ENCODE measurements around the gene RFPL4AL1. TPM values are rescaled to one million over a fixed set of nuclear protein-coding genes. Genes with fewer than 3 reads are reported as not detected.
A peak's percentile ranks its signal among the peaks of the same experiment; 100 is the strongest.
"Not testable (repeated sequence)": the region's sequence is repeated elsewhere in the genome, so short reads cannot be mapped to it uniquely, and the experiment has no call there.

The RFPL4AL1 gene
- polyA plus RNA-seq (ENCODE audit: insufficient read length in 4 of 4): not detected

DNA sequence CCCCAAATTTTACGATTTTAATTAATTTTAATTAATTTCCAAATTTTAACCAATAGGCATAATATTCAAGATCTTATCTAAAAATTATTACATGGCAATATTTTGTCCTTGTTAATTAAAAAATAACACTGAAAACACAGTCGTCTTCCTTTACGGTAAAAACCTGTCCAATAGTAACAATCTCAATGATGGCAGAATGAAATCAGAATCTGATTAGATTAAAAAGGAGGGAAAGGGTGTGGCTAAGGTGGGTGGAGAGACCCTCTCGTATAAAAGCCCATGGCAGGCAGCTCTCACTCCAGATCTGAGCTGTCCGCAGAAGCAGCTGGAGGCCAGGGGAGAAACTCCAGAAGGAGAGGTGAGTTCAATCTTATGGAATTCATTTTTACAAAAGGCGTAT is at the start of gene RFPL4AL1:
RFPL4AL1 (plus strand) TSS at position 301 of the 400 bp plus-strand sequence. CDS start 2,687 bp downstream, outside the sequence.
- not testable (repeated sequence) for DNase-seq (ENCODE audit: low read depth in 4 of 4, low spot score in 2 of 4)

DNA sequence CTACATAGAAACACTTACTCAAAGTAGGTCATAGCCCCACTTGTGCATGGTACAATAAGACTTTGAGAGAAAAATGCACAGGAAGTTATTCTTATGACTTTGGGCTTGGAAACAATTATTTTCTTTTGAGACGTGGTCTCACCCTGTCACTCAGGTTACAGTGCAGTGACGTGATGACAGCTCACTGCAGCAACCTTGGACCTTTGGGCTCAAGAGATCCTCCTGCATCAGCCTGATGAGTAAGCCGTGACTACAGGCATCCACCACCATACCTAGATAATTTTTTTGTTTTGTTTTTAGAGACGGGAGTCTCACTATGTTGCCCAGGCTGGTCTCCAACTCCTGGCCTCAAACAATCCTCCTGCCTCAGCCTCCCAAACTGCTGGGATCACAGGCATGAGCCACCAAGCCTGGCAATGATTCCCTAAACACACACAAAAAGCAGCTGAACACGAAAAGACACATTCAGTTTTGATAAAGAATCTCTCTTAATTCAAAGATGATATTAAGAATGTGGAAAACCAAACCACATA is 48.6 kb upstream of the RFPL4AL1 start:
- DNase-seq (ENCODE audit: low read depth in 4 of 4, low spot score in 2 of 4): no peak

DNA sequence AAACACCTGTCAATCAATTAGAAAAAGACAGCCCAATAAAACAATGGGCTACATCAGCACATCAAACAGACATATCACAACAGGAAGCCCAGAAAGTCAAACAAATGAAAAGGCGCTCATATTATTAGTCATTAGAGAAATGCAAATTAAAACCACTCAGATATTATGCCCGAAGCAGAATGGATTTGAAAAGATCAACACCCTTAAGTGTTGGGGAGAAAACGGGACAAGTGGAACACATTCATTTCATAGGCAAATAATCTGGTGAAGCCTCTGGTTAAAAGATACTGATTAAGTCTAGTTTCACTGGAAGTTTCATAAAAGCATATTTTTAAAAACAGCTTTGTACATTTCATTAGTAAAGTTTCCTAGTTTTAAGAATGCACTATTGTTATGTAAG is 48.1 kb upstream of the RFPL4AL1 start:
- DNase-seq (ENCODE audit: low read depth in 4 of 4, low spot score in 2 of 4): no peak

DNA sequence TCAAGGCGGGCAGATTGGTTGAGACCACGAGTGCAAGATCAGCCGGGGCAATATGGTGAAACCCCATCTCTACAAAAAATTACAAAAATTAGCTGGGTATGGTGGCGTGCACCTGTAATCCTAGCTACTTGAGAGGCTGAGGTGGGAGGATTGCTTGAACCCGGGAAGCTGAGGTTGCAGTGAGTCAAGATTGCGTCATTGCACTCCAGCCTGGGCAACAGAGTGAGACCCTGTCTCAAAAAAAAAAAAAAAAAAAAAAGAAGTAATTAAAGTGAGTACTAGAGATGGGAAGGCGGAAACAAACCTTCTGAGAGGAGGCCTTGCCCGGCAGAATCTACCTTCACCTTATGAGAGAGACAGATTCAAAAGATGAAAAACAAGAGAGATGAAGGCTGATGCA is 45.4 kb upstream of the RFPL4AL1 start:
- no peak for DNase-seq (ENCODE audit: low read depth in 4 of 4, low spot score in 2 of 4)

DNA sequence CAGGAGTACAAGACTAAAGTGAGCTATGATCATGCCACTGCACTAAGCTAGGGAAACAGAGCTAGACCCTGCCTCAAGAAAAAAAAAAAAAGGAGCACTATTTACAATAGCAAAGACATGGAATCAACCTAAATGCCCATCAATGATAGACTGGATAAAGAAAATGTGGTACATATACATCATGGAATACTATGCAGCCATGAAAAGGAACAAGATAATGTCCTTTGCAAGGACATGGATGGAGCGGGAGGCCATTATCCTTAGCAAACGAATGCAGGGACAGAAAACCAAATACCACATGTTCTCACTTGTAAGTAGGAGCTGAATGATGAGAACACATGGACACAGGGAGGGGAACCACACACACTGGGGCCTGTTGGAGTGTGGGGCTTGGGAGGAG is 38.5 kb upstream of the RFPL4AL1 start:
- DNase-seq (ENCODE audit: low read depth in 4 of 4, low spot score in 2 of 4): not testable (repeated sequence)

DNA sequence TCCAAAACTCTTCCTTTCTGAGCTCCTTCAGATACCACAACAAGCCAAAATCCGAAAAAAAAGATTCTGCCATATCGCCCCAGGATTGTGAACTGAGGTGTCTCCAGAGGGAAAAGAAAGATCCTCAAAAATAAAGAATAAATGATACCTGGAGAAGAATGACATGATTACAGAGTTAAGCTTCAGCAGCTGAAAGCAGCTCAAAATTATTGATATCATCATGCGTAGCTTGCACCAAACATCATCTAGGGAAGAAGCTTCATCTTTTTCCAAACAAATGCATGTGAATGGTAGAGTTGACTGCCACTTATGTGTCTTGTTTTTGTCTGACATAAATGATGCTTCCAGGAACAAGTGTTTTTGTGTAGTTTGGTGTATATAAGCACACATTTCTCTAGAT is 30.6 kb upstream of the RFPL4AL1 start, which contains the start of gene NLRP9:
NLRP9 (minus strand) TSS at position 101 of the 400 bp plus-strand sequence; CDS start at position 73, 28 bp downstream.
- no peak for DNase-seq (ENCODE audit: low read depth in 4 of 4, low spot score in 2 of 4)

DNA sequence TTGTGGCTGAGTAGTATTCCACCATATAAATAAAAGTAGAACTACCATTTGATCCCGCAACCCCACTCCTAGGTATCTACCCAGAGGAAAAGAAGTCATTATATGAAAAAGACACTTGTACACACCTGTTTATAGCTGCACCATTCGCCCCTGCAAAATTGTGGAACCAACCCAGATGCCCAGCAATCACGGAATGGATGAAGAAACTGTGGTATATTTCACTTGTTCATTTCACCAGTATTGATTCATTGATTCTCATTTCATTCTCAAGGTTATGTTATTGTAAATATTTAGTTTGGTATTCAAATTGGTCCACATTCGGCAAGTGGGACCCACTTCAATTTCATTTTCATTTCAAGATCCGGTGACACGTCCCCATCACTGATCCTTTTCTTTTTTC is 18.2 kb upstream of the RFPL4AL1 start:
- no peak for DNase-seq (ENCODE audit: low read depth in 4 of 4, low spot score in 2 of 4)

DNA sequence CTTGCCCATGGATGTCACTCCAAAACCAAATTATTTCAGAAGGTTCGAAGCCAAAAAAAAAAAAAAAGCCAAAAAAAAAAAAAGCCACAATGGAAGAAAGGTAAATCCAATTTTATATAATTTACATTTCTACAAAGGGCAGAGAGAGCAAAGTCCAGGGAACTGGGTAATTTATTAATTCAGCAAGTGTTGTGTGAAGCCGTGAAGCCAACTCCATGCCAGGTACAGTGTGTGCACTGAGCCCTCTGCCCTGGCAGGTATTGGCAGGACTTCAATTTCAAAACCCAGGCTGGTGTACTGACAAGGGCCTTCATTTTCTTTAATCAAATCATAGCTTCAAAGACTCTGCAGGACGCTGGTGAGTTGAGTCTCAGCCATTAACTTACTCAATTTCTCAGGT is 15.5 kb upstream of the RFPL4AL1 start:
- no peak for DNase-seq (ENCODE audit: low read depth in 4 of 4, low spot score in 2 of 4)

DNA sequence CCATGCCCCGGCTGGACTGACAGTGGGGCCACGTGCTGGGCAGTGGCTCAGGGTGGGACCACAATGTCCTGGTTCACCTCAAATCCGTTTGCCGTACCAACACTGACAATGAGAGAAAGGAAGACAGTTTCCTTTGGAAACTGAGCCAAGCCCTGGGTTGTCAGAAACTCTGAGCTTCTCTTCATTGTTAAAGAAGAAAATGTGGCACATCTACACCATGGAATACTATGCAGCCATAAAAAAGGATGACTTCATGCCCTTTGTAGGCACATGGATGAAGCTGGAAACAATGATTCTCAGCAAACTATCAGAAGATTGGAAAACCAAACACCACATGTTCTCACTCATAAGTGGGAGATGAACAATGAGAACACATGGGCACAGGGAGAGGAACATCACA is 12.1 kb upstream of the RFPL4AL1 start:
- not testable (repeated sequence) for DNase-seq (ENCODE audit: low read depth in 4 of 4, low spot score in 2 of 4)

DNA sequence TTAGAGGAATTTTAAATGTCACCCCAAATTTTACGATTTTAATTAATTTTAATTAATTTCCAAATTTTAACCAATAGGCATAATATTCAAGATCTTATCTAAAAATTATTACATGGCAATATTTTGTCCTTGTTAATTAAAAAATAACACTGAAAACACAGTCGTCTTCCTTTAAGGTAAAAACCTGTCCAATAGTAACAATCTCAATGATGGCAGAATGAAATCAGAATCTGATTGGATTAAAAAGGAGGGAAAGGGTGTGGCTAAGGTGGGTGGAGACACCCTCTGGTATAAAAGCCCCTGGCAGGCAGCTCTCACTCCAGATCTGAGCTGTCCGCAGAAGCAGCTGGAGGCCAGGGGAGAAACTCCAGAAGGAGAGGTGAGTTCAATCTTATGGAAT is 10.1 kb upstream of the RFPL4AL1 start, which contains the start of gene RFPL4A:
RFPL4A (plus strand) TSS at position 301 of the 400 bp plus-strand sequence. CDS start 2,704 bp downstream, outside the sequence.
- DNase-seq (ENCODE audit: low read depth in 4 of 4, low spot score in 2 of 4): not testable (repeated sequence)

DNA sequence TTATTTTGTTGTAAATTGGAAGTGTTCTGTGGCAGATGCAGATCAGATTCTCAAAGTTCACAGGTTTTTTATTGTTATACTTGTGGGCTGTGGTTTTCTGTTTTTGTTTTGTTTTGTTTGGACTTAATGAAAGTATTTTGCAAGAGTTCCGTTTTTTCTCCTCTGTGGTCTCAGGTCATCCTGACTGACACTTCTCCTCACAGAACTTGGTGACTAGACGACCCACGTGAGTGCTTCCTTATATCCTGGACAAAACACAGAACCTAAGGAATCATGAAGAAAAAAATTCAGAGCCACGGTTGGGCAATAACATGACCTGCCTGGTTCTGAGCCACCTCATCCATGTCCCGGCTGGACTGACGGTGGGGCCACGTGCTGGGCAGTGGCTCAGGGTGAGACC is 2.5 kb upstream of the RFPL4AL1 start:
- no peak for DNase-seq (ENCODE audit: low read depth in 4 of 4, low spot score in 2 of 4)

DNA sequence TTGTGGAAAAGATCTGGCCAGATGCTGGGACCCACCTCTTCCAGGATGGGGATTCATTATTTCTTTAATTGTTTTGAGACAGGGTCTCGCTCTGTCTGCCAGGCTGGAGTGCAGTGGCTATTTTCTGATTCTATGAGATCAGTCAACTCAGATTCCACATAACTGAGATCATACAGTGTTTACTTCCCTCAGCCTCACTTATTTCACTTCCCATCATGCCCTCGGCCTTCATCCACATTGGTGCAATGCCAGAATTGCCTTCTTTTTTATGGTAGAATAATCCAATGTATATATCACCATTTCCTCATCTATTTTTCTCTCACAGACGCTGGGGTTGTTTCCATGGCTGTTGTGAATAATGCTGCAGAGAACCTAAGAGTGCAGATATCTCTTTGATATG is 714 bp downstream of the RFPL4AL1 start:
- DNase-seq (ENCODE audit: low read depth in 4 of 4, low spot score in 2 of 4): not testable (repeated sequence)

DNA sequence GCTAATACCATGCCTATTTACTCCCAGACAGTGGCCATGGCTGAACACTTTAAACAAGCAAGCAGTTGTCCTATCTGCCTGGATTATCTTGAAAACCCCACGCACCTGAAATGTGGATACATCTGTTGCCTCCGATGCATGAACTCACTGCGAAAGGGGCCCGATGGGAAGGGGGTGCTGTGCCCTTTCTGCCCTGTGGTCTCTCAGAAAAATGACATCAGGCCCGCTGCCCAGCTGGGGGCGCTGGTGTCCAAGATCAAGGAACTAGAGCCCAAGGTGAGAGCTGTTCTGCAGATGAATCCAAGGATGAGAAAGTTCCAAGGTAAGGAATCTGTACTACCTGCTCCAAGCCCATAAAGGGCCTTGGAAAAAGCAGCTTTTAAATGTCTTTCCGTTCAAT is 8.6 kb downstream of the RFPL4AL1 start:
- DNase-seq (ENCODE audit: low read depth in 4 of 4, low spot score in 2 of 4): no peak

DNA sequence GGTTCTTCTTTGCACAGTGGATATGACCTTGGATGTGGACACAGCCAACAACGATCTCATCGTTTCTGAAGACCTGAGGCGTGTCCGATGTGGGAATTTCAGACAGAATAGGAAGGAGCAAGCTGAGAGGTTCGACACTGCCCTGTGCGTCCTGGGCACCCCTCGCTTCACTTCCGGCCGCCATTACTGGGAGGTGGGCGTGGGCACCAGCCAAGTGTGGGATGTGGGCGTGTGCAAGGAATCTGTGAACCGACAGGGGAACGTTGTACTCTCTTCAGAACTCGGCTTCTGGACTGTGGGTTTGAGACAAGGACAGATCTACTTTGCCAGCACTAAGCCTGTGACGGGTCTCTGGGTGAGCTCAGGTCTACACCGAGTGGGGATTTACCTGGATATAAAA is 9.4 kb downstream of the RFPL4AL1 start:
- no peak for DNase-seq (ENCODE audit: low read depth in 4 of 4, low spot score in 2 of 4)

DNA sequence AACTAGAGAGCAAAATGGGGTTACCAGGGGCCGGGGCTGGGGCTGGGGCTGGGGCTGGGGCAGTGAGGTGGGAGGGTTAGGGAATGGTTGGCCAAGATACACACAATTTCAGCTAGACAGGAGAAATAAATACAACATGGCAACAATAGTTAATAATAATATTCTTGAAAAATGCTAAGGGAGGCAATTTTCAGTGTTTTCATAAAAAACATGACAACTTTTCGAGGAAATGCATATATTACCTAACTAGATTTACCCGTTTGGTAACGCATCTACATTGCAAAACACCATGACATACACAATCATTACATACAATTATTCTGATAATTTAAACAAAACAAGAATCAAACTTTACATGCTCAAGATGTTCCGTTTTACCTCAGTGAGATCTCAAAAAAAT is 12.2 kb downstream of the RFPL4AL1 start:
- no peak for DNase-seq (ENCODE audit: low read depth in 4 of 4, low spot score in 2 of 4)

DNA sequence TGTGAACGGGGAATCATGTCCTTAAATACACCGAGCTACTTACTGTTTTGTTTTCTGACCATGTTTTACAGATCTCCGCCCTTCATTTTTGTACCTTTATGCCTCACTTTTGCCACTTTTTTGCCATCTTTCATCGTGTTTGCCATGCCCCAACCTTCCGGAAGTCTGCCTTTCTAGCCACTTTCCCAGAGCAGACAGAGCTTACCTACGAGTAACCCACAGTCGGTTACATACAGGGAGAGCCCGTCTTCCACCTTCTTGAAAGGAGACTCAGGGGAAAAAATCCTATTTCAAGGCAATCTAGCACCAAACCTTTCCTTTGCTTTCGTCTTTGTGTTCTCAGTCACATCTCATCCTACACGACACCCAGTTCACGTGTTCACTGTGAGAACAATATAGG is 26.1 kb downstream of the RFPL4AL1 start:
- no peak for DNase-seq (ENCODE audit: low read depth in 4 of 4, low spot score in 2 of 4)

DNA sequence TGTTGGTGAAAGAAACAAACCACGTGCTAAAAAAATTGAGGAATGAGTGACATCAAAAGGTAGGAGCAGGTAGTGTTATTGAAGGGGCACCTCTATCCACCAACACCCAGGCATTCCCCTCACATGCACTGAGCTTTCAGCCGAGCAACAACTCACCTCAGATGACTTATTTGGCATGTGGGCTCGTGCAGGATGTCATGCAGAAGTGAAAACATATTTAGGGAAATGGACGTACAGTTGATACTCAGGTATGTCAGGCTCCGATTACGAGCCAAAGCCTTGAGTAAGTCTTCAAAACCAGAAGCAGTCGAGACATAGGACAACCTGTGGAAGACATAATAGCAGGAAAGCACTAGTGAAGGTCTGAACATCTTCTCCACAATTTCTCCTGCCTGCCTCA is 32.5 kb downstream of the RFPL4AL1 start:
- no peak for DNase-seq (ENCODE audit: low read depth in 4 of 4, low spot score in 2 of 4)

DNA sequence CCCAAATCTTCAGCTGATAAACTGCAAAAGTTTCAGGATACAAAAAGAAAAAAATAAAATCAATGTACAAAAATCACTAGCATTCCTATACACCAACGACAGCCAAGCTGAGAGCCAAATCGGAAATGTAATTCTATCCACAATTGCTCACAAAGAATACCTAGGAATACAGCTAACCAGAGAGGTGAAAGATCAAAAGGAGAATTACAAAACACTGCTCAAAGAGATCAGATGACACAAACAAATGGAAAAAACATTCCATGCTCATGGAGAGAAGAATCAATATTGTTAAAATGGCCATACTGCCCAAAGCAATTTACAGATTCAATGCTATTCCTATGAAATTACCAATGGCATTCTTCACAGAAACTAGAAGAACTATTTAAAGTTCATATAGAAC is 33.4 kb downstream of the RFPL4AL1 start:
- DNase-seq (ENCODE audit: low read depth in 4 of 4, low spot score in 2 of 4): no peak

DNA sequence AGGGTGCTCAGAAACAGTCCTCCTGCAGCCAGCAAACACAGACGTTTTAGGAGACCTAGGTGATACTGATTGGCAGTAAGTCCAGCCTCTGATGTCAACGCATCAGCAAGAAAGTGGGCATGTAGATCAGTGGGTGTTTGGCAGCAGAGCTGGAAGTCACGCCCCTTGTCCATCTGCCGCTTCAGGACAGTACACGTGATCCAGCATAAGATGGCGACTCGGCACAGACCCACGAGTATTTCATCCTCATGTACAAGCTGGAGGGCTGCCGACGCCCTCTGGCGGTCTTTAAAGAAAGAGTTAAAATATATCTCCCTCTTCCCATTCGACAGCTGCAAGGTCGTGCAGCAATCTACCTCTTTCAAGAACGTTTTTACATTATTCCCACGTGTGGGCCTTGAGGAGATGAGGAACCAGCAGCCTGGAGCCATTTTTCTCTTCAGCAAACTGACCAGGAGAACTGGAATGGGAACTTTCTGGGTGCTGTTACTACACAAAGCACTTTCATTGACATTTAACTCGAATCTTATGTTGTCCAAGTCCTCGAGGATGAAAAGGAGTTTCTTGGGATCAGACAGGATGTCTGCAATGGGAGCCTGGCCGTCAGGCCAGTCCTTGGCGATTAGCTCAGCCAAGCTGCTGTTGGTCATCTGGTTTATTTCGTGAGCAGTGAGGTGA is 40.6 kb downstream of the RFPL4AL1 start:
- peak in 2 of 4 donors; percentile 2 to 6 for DNase-seq (ENCODE audit: low read depth in 4 of 4, low spot score in 2 of 4)

DNA sequence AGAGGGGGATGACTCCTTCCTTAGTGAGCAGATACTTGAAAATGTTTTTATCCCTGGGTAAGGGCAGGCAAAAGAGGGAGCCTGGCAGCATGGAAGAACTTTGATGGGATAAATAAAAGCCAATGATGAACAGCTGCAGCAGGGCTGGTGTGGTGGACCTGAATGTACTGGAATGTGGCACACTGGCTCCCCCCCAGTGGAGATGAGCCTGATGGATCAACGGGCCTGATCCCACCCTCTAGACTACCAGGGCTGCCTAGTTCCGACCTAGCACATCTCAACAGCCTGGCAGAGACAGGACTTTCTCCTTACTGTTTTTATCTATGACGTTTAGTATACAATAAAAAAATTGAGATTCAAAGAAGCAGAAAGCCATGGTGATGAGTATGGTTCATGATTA is 42.4 kb downstream of the RFPL4AL1 start:
- no peak for DNase-seq (ENCODE audit: low read depth in 4 of 4, low spot score in 2 of 4)

DNA sequence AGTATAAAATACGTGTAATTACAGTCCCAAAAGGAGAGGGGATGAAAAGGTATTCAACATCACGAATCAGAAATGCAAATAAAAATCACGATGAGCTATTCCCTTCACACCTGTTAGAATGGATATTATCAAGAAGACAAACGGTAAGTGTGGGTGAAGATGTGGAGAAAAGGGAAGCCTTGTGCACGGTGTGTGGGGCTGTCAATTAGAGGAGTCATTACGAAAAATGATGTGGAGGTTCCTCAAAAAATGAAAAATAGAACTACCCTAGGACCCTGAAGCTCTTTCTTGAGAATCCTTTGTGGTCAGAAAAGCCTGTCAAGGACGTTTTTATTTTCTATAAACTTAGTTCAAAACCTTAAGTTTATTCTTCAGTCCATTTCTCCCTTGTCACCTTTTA is 43.5 kb downstream of the RFPL4AL1 start:
- DNase-seq (ENCODE audit: low read depth in 4 of 4, low spot score in 2 of 4): no peak

DNA sequence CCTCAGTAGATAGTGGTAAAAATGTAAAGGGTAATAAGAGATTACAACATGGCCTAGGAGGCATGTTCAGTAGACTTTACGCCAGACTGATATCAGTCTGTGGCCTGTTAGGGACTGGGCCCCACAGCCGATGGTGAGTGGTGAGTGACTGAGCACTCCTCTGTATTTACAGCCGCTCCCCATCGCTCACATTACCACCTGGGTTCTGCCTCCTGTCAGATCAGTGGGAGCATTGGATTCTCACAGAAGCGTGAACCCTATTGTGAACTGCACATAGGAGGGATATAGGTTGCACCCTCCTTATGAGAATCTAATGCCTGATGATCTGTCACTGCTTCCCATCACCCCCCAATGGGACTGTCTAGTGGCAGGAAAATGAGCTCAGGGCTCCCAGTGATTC is 45.0 kb downstream of the RFPL4AL1 start:
- DNase-seq (ENCODE audit: low read depth in 4 of 4, low spot score in 2 of 4): no peak
